ENCODE measurements around the gene GJA4. TPM values are rescaled to one million over a fixed set of nuclear protein-coding genes. Genes with fewer than 3 reads are reported as not detected.
"Not testable (repeated sequence)": the region's sequence is repeated elsewhere in the genome, so short reads cannot be mapped to it uniquely, and the experiment has no call there.

GJA4 gene
- total and polyA plus RNA-seq, 2 donors, result 15.6 to 33.6 TPM

- WGBS, result 43% methylated on average over 9 of the region's 9 CpGs
- DNase-seq (ENCODE audit: extremely low spot score), result no peak
- Histone ChIP-seq H3K4me3 (ENCODE audit: low read depth, low read length) (no peak overlapping the region), H3K4me1 (ENCODE audit: insufficient read depth) (no peaks in the 10 kb centered on the region), H3K36me3 (ENCODE audit: insufficient read depth) (no peaks in the 10 kb centered on the region), H3K27ac (ENCODE audit: low read depth) (no peak overlapping the region)
Measured at GRCh38 chr1:34787461-34788420, 5.1 kb upstream of the GJA4 start.

- 69% methylated on average over 6 of the region's 6 CpGs for WGBS
Measured at GRCh38 chr1:34790985-34791384, 1.8 kb upstream of the GJA4 start.

GRCh38 chr1:34792424-34792823, 375 bp upstream of the GJA4 start:
- no peaks in the 10 kb centered on the region for H3K4me1 ChIP-seq (ENCODE audit: insufficient read depth)
- no peak for DNase-seq (ENCODE audit: extremely low spot score)
- no peak overlapping the region for H3K4me3 ChIP-seq (ENCODE audit: low read depth, low read length)
- 56% methylated on average over 10 of the region's 10 CpGs for WGBS
- H3K36me3 ChIP-seq (ENCODE audit: insufficient read depth), result no peaks in the 10 kb centered on the region
- no peak overlapping the region for H3K27ac ChIP-seq (ENCODE audit: low read depth)

More at GRCh38 chr1:34790985-34791384, 1.8 kb upstream of the GJA4 start:
- H3K36me3 ChIP-seq (ENCODE audit: insufficient read depth), result no peaks in the 10 kb centered on the region
- no peak overlapping the region for H3K4me3 ChIP-seq (ENCODE audit: low read depth, low read length)
- no peak overlapping the region for H3K27ac ChIP-seq (ENCODE audit: low read depth)
- no peaks in the 10 kb centered on the region for H3K4me1 ChIP-seq (ENCODE audit: insufficient read depth)
- no peak for DNase-seq (ENCODE audit: extremely low spot score)

GRCh38 chr1:34794001-34794789, 1.4 kb downstream of the GJA4 start:
- Histone ChIP-seq H3K36me3 (ENCODE audit: insufficient read depth) (no peaks in the 10 kb centered on the region), H3K4me3 (ENCODE audit: low read depth, low read length) (peak overlapping the region; percentile 28), H3K4me1 (ENCODE audit: insufficient read depth) (no peaks in the 10 kb centered on the region), H3K27ac (ENCODE audit: low read depth) (no peak overlapping the region)
- 88% methylated on average over 40 of the region's 40 CpGs for WGBS
- no peak for DNase-seq (ENCODE audit: extremely low spot score)

GRCh38 chr1:34794790-34795180, 2.0 kb downstream of the GJA4 start:
- WGBS, result 90% methylated on average over 12 of the region's 12 CpGs
- no peak overlapping the region for H3K4me3 ChIP-seq (ENCODE audit: low read depth, low read length)
- H3K36me3 ChIP-seq (ENCODE audit: insufficient read depth), result no peaks in the 10 kb centered on the region
- H3K4me1 ChIP-seq (ENCODE audit: insufficient read depth), result no peaks in the 10 kb centered on the region
- H3K27ac ChIP-seq (ENCODE audit: low read depth), result no peak overlapping the region
- DNase-seq (ENCODE audit: extremely low spot score), result no peak

- 80% methylated on average over 6 of the region's 6 CpGs for WGBS
- Histone ChIP-seq H3K4me1 (ENCODE audit: insufficient read depth) (no peaks in the 10 kb centered on the region), H3K4me3 (ENCODE audit: low read depth, low read length) (no peak overlapping the region), H3K36me3 (ENCODE audit: insufficient read depth) (no peaks in the 10 kb centered on the region), H3K27ac (ENCODE audit: low read depth) (no peak overlapping the region)
- no peak for DNase-seq (ENCODE audit: extremely low spot score)
Measured at GRCh38 chr1:34795916-34796315, 3.1 kb downstream of the GJA4 start.

GRCh38 chr1:34796990-34797389, 4.2 kb downstream of the GJA4 start:
- 77% methylated on average over 6 of the region's 6 CpGs for WGBS
- H3K4me3 ChIP-seq (ENCODE audit: low read depth, low read length), result no peak overlapping the region
- DNase-seq (ENCODE audit: extremely low spot score), result no peak
- H3K27ac ChIP-seq (ENCODE audit: low read depth), result no peak overlapping the region
- no peaks in the 10 kb centered on the region for H3K4me1 ChIP-seq (ENCODE audit: insufficient read depth)
- no peaks in the 10 kb centered on the region for H3K36me3 ChIP-seq (ENCODE audit: insufficient read depth)

- H3K36me3 ChIP-seq (ENCODE audit: insufficient read depth), result no peaks in the 10 kb centered on the region
- H3K4me3 ChIP-seq (ENCODE audit: low read depth, low read length), result no peak overlapping the region
- DNase-seq (ENCODE audit: extremely low spot score), result no peak
- H3K4me1 ChIP-seq (ENCODE audit: insufficient read depth), result no peaks in the 10 kb centered on the region
- WGBS, result 85% methylated on average over 6 of the region's 6 CpGs
- H3K27ac ChIP-seq (ENCODE audit: low read depth), result no peak overlapping the region
Measured at GRCh38 chr1:34800214-34800613, 7.4 kb downstream of the GJA4 start.

- no peak overlapping the region for H3K27ac ChIP-seq (ENCODE audit: low read depth)
- no peaks in the 10 kb centered on the region for H3K36me3 ChIP-seq (ENCODE audit: insufficient read depth)
- no peak for DNase-seq (ENCODE audit: extremely low spot score)
- no peaks in the 10 kb centered on the region for H3K4me1 ChIP-seq (ENCODE audit: insufficient read depth)
- WGBS, result 95% methylated on average over 3 of the region's 3 CpGs
- no peak overlapping the region for H3K4me3 ChIP-seq (ENCODE audit: low read depth, low read length)
Measured at GRCh38 chr1:34803770-34804169, 11.0 kb downstream of the GJA4 start.

GRCh38 chr1:34806396-34806795, 13.6 kb downstream of the GJA4 start:
- DNase-seq (ENCODE audit: extremely low spot score), result no peak

GRCh38 chr1:34808051-34808810, 15.4 kb downstream of the GJA4 start:
- H3K4me3 ChIP-seq (ENCODE audit: low read depth, low read length), result no peak overlapping the region
- no peak for DNase-seq (ENCODE audit: extremely low spot score)
- H3K4me1 ChIP-seq (ENCODE audit: insufficient read depth), result no peaks in the 10 kb centered on the region
- 79% methylated on average over 9 of the region's 9 CpGs for WGBS
- no peak overlapping the region for H3K27ac ChIP-seq (ENCODE audit: low read depth)
- no peaks in the 10 kb centered on the region for H3K36me3 ChIP-seq (ENCODE audit: insufficient read depth)

More at GRCh38 chr1:34806396-34806795, 13.6 kb downstream of the GJA4 start:
- Histone ChIP-seq H3K4me3 (ENCODE audit: low read depth, low read length) (no peak overlapping the region), H3K27ac (ENCODE audit: low read depth) (no peak overlapping the region), H3K36me3 (ENCODE audit: insufficient read depth) (no peaks in the 10 kb centered on the region), H3K4me1 (ENCODE audit: insufficient read depth) (no peaks in the 10 kb centered on the region)
- WGBS, result 41% methylated on average over 3 of the region's 3 CpGs

GRCh38 chr1:34810781-34811180, 18.0 kb downstream of the GJA4 start:
- not testable (repeated sequence) for H3K36me3 ChIP-seq (ENCODE audit: insufficient read depth); DNase-seq (ENCODE audit: extremely low spot score); H3K27ac ChIP-seq (ENCODE audit: low read depth); H3K4me1 ChIP-seq (ENCODE audit: insufficient read depth); H3K4me3 ChIP-seq (ENCODE audit: low read depth, low read length)
- 90% methylated on average over 3 of the region's 3 CpGs for WGBS

GRCh38 chr1:34816332-34816731, 23.5 kb downstream of the GJA4 start:
- H3K4me1 ChIP-seq (ENCODE audit: insufficient read depth), result no peaks in the 10 kb centered on the region
- no peaks in the 10 kb centered on the region for H3K36me3 ChIP-seq (ENCODE audit: insufficient read depth)
- no peak overlapping the region for H3K27ac ChIP-seq (ENCODE audit: low read depth)
- no peak overlapping the region for H3K4me3 ChIP-seq (ENCODE audit: low read depth, low read length)
- no peak for DNase-seq (ENCODE audit: extremely low spot score)
